Prostate gland (tissue), 2 donors: ENCODE data around the gene PHC2. TPM values are rescaled to one million over a fixed set of nuclear protein-coding genes. Genes with fewer than 3 reads are reported as not detected.

Experiments
- DNase-seq: peaks from one replicate; pipeline ENCODE4 v3.0.0-alpha.2; 2019; ENCODE audit warnings: low spot score
- H3K27ac ChIP-seq, 2 donors: fragments of 200-600 bp; sonication (generic); 2 replicates each; pipeline ENCODE4 v1.5.1; 2017 to 2019
- H3K27me3 ChIP-seq: fragments of 200-600 bp; sonication (generic); replicated peaks from 2 replicates; pipeline ENCODE4 v1.5.1; 2019; ENCODE audit not compliant: insufficient read depth
- H3K36me3 ChIP-seq, 2 donors: fragments of 200-600 bp; sonication (generic); 1 replicate in 1 of 2; 2 replicates in 1 of 2; pipeline versions ENCODE4 v1.5.1 to v1.8.1; 2017 to 2019
- H3K4me1 ChIP-seq: fragments of 200-600 bp; sonication (generic); replicated peaks from 2 replicates; pipeline ENCODE4 v1.5.1; 2019
- H3K4me3 ChIP-seq, 2 donors: fragments of 200-600 bp; sonication (generic); 2 replicates each; pipeline ENCODE4 v1.5.1; 2017 to 2019
- H3K9me3 ChIP-seq: fragments of 200-600 bp; sonication (generic); 2 replicates; pipeline ENCODE4 v1.5.1; 2017
- CTCF ChIP-seq, 4 experiments: fragments of 200-600 bp in 2 of 4; fragments of 450-650 bp in 2 of 4; sonication (generic) in 2 of 4; IDR thresholded peaks; 1 replicate in 3 of 4; 2 replicates in 1 of 4; pipeline ENCODE4 v1.5.1; 2016 to 2019; ENCODE audit warnings: antibody characterized with exemption in 4 of 4, mild to moderate bottlenecking in 2 of 4, moderate library complexity in 2 of 4
- POLR2A ChIP-seq: fragments of 450-650 bp; IDR thresholded peaks from one replicate; pipeline ENCODE4 v1.6.1; 2016; ENCODE audit warnings: antibody characterized with exemption, mild to moderate bottlenecking
- POLR2AphosphoS5 ChIP-seq: sonication (generic); formaldehyde crosslinking; IDR thresholded peaks from one replicate; pipeline ENCODE4 v1.6.1; 2017; ENCODE audit warnings: antibody characterized with exemption
- WGBS: methylation state at CpG from one replicate; pipeline ENCODE4 v1.1.5; 2018; 5-methylcytosine and 5-hydroxymethylcytosine counted together
- intact Hi-C: fragments of 100-400 bp; cut with DNase I; formaldehyde crosslinking; loops from one replicate; pipeline ENCODE4 v1.14.2; 2022
- total RNA-seq, 2 donors: library from RNA; depleted of rRNA; stranded (reverse); fragments of >200 nt; gene quantifications; one replicate each; pipeline ENCODE4 v1.1.0, GENCODE V29; 2016

Gene PHC2
- total RNA-seq, 2 donors from 2014 or later: 75.0 to 131 TPM

GRCh38 chr1:33288976-33289857 lies 141.7 kb downstream of the PHC2 start:
- no peaks in the 10 kb centered on the region for H3K36me3 ChIP-seq
- no peak for DNase-seq
- no peaks in the 10 kb centered on the region for H3K9me3 ChIP-seq
- intact Hi-C loops: no loop called here
- TF ChIP-seq POLR2AphosphoS5 (no peak), POLR2A (no peak), CTCF (IDR thresholded peaks at IDR 0.05) (no peak)
- 85% methylated on average over 16 of the region's 16 CpGs for WGBS
- H3K27ac ChIP-seq: no peak overlapping the region
- H3K27me3 ChIP-seq: no peaks in the 10 kb centered on the region
- no peak overlapping the region for H3K4me3 ChIP-seq
- no peaks in the 10 kb centered on the region for H3K4me1 ChIP-seq

- no peak overlapping the region for H3K27ac ChIP-seq
- H3K36me3 ChIP-seq: no peaks in the 10 kb centered on the region
- intact Hi-C loops: no loop called here
- TF ChIP-seq POLR2AphosphoS5 (no peak), POLR2A (no peak), CTCF (IDR thresholded peaks at IDR 0.05) (no peak)
- WGBS: 64% methylated on average over 2 of the region's 2 CpGs
- no peak overlapping the region for H3K4me3 ChIP-seq
- no peaks in the 10 kb centered on the region for H3K9me3 ChIP-seq
- DNase-seq: no peak
- no peaks in the 10 kb centered on the region for H3K4me1 ChIP-seq
- no peaks in the 10 kb centered on the region for H3K27me3 ChIP-seq
Measured at GRCh38 chr1:33287317-33287716, 143.6 kb downstream of the PHC2 start.

GRCh38 chr1:33286451-33287185 lies 144.3 kb downstream of the PHC2 start:
- DNase-seq: no peak
- 62% methylated on average over 8 of the region's 8 CpGs for WGBS
- H3K27ac ChIP-seq: no peak overlapping the region
- no peaks in the 10 kb centered on the region for H3K9me3 ChIP-seq
- intact Hi-C loops: no loop called here
- TF ChIP-seq CTCF (IDR thresholded peaks at IDR 0.05): no peak
- TF ChIP-seq POLR2A: no peak
- TF ChIP-seq POLR2AphosphoS5: no peak
- no peaks in the 10 kb centered on the region for H3K4me1 ChIP-seq
- H3K4me3 ChIP-seq: no peak overlapping the region
- H3K36me3 ChIP-seq: peaks cover 5 to 7% of the 10 kb centered on the region in 2 donors
- H3K27me3 ChIP-seq: no peaks in the 10 kb centered on the region

- 56% methylated on average over 6 of the region's 6 CpGs for WGBS
- H3K27ac ChIP-seq: no peak overlapping the region
- H3K36me3 ChIP-seq: peaks cover 7 to 12% of the 10 kb centered on the region in 2 donors
- DNase-seq: no peak
- H3K27me3 ChIP-seq: no peaks in the 10 kb centered on the region
- TF ChIP-seq POLR2AphosphoS5 (no peak), CTCF (IDR thresholded peaks at IDR 0.05) (no peak), POLR2A (no peak)
- H3K4me3 ChIP-seq: no peak overlapping the region
- H3K9me3 ChIP-seq: no peaks in the 10 kb centered on the region
- intact Hi-C loops: no loop called here
- no peaks in the 10 kb centered on the region for H3K4me1 ChIP-seq
Measured at GRCh38 chr1:33284049-33284448, 146.8 kb downstream of the PHC2 start.
